H1 (cell line): Measurements from ENCODE around the gene C19orf47. TPM values are rescaled to one million over a fixed set of nuclear protein-coding genes. Genes with fewer than 3 reads are reported as not detected.

Experiments used
- ASH2L ChIP-seq: fragments of 200-600, 300-600 bp; sonication (generic); IDR thresholded peaks from one replicate; pipeline ENCODE4 v1.7.1; 2017; ENCODE audit warnings: low read length
- BACH1 ChIP-seq: IDR thresholded peaks from 2 replicates; pipeline ENCODE4 v1.6.1; 2012; ENCODE audit warnings: low read length, improper control_type of control experiment
- NANOG ChIP-seq: IDR thresholded peaks from 2 replicates; pipeline ENCODE4 v1.6.1; 2011; ENCODE audit warnings: low read length, low read depth, mild to moderate bottlenecking, inconsistent platforms; ENCODE audit not compliant: insufficient read depth, poor library complexity, severe bottlenecking
- POLR2AphosphoS5 ChIP-seq: IDR thresholded peaks from 2 replicates; pipeline ENCODE4 v1.6.1; 2011; ENCODE audit warnings: low read depth, low read length
- polyA plus RNA-seq, 7 experiments: library from polyadenylated mRNA; depleted of rRNA in 3 of 7; stranded (reverse) in 5 of 7; unstranded in 2 of 7; fragments of >200 nt in 5 of 7; fragments of 200-250 nt in 2 of 7; gene quantifications; 1 replicate in 5 of 7; 2 replicates in 1 of 7; 4 replicates in 1 of 7; pipeline versions ENCODE4 v1.2.1 to v1.2.3, GENCODE V29; 2011 to 2013; ENCODE audit warnings: missing spikeins in 2 of 7, mixed read lengths in 2 of 7
- total RNA-seq: library from RNA; stranded (reverse); fragmentation: NEBNext Ultra II Directional; extraction: Animal tissue kit (Norgen Biotek cat#: 25700); gene quantifications from 2 replicates; pipeline ENCODE4 v1.2.1, GENCODE V29; 2021
- TF ChIP-seq, protein P1 (sequence below): IDR thresholded peaks from 2 replicates; pipeline ENCODE4 v1.6.1; 2011; ENCODE audit warnings: low read length, improper control_type of control experiment

The C19orf47 gene
- total and polyA plus RNA-seq, 2 of the 8 experiments (the other 6 are each of a cell fraction or from before 2014, with no cell fraction given), result 17.8 to 27.3 TPM

DNA sequence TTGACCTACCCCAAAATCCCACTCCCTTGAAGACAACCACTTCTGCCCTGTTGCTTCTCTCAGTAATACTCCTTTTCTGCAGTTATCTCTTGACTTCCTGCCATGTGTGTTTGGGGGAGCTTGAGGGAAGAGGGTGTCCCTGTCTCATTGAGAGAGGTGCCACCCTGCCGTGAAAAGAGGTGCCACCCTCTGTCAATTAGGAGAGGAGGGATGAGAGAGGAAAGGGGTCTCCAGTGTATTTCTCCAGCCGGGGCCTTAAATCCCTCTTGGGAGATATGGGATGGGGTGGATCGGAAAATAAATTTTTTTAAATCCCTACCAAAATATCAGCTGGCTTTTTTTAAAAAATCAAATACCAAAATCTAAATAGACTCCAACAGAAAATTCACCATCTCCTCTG is 16.8 kb upstream of the C19orf47 start (continued):
- TF ChIP-seq ASH2L (no peak), BACH1 (no peak), POLR2AphosphoS5 (no peak), NANOG (no peak)
- TF ChIP-seq, protein P1, sequence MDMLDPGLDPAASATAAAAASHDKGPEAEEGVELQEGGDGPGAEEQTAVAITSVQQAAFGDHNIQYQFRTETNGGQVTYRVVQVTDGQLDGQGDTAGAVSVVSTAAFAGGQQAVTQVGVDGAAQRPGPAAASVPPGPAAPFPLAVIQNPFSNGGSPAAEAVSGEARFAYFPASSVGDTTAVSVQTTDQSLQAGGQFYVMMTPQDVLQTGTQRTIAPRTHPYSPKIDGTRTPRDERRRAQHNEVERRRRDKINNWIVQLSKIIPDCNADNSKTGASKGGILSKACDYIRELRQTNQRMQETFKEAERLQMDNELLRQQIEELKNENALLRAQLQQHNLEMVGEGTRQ, result no peak
